D341Med (cell line): ENCODE results near the gene CYS1.
"Not testable (repeated sequence)": the region's sequence is repeated elsewhere in the genome, so short reads cannot be mapped to it uniquely, and the experiment has no call there.

Experiments
- DNase-seq: peaks from one replicate; pipeline ENCODE4 v3.0.0; 2012; ENCODE audit warnings: low spot score

Gene CYS1

GRCh38 chr2:10079870-10080535 lies at the start of gene CYS1:
TSS of gene CYS1 (minus strand) at chr2:10080411. CDS start at chr2:10080223, 188 bp downstream.
- DNase-seq, result peak; percentile 82

- no peak for DNase-seq
Measured at GRCh38 chr2:10129490-10129889, 49.3 kb upstream of the CYS1 start.

- DNase-seq, result no peak
Measured at GRCh38 chr2:10128420-10128819, 48.2 kb upstream of the CYS1 start.

GRCh38 chr2:10126632-10127026 lies 46.4 kb upstream of the CYS1 start:
- DNase-seq, result no peak

GRCh38 chr2:10125842-10126631 lies 45.8 kb upstream of the CYS1 start:
- no peak for DNase-seq

- DNase-seq, result no peak
Measured at GRCh38 chr2:10124538-10125045, 44.4 kb upstream of the CYS1 start.

- no peak for DNase-seq
Measured at GRCh38 chr2:10123281-10123680, 43.1 kb upstream of the CYS1 start.

GRCh38 chr2:10122500-10123280 lies 42.5 kb upstream of the CYS1 start, which contains the start of gene RRM2:
TSS of gene RRM2 (plus strand) at chr2:10122739. CDS start at chr2:10122799, 60 bp downstream.
- peak; percentile 96 for DNase-seq

- DNase-seq, result no peak
Measured at GRCh38 chr2:10120877-10121574, 40.8 kb upstream of the CYS1 start.

GRCh38 chr2:10120158-10120876 lies 40.1 kb upstream of the CYS1 start:
- peak; percentile 95 for DNase-seq

- no peak for DNase-seq
Measured at GRCh38 chr2:10119601-10120157, 39.5 kb upstream of the CYS1 start.

GRCh38 chr2:10119027-10119325 lies 38.8 kb upstream of the CYS1 start:
- DNase-seq, result no peak

- DNase-seq, result no peak
Measured at GRCh38 chr2:10109311-10109710, 29.1 kb upstream of the CYS1 start.

- not testable (repeated sequence) for DNase-seq
Measured at GRCh38 chr2:10104906-10105305, 24.7 kb upstream of the CYS1 start.

GRCh38 chr2:10103179-10103578 lies 23.0 kb upstream of the CYS1 start:
- no peak for DNase-seq

- DNase-seq, result no peak
Measured at GRCh38 chr2:10101491-10101890, 21.3 kb upstream of the CYS1 start.

GRCh38 chr2:10097352-10098148 lies 17.3 kb upstream of the CYS1 start:
- peak; percentile 89 for DNase-seq

- DNase-seq, result no peak
Measured at GRCh38 chr2:10096641-10097040, 16.4 kb upstream of the CYS1 start.

GRCh38 chr2:10095175-10095574 lies 15.0 kb upstream of the CYS1 start:
- DNase-seq, result no peak

- no peak for DNase-seq
Measured at GRCh38 chr2:10094271-10094814, 14.1 kb upstream of the CYS1 start.
